ENCODE data around the gene SLC16A3. TPM values are rescaled to one million over a fixed set of nuclear protein-coding genes. Genes with fewer than 3 reads are reported as not detected.

Gene SLC16A3
- total RNA-seq, 1 donor from 2014 or later: 68.8 TPM

DNA sequence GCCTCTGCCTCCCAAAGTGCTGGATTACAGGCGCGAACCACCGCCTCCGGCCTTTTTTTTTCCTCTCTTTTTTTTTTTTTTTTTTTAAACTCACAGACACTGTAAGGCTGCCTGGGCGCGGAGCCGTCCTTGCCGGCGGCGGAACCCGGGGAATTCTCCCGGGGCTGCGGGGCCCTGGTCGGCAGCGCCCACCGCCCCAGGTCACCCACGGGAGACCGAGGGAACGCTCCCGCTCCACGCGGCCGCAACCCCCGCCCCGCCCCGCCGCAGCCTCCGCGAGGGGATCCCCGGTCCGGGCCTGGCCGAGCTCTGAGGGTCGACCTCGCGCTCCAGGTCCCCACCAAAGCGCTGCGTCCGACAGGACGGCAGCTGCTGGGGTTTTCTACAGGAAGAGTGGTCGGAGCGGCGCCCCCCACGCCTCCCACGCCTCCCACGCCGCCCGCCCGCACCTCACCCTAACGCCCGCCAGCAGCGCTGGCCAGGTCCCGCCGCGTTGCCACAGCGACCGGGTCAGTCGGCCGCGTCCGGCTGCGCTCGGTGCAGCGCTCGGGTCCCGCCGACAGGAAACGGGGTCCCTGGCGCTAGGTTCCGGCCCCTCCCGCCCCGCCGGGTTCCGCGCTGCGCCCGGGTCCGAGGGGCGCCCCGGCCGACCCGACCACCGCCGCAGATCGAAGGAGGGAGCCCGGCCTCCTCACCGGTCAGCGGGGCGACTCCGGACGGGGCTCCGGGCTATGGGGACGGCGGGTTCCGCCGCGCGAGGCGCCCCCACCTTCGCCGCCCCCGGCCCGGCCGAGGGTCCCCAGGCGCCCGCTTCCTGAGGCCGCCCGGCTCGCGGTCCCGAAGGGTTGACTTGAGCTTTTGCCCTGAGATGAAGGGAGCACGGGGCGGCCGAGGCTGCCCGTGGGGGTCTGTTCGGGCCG is 16.3 kb upstream of the SLC16A3 start, which contains the start of gene CCDC57:
TSS of gene CCDC57 (minus strand) at position 512 of the 920 bp plus-strand sequence. CDS start 10,898 bp downstream, outside the sequence.
- TF ChIP-seq, protein P1, sequence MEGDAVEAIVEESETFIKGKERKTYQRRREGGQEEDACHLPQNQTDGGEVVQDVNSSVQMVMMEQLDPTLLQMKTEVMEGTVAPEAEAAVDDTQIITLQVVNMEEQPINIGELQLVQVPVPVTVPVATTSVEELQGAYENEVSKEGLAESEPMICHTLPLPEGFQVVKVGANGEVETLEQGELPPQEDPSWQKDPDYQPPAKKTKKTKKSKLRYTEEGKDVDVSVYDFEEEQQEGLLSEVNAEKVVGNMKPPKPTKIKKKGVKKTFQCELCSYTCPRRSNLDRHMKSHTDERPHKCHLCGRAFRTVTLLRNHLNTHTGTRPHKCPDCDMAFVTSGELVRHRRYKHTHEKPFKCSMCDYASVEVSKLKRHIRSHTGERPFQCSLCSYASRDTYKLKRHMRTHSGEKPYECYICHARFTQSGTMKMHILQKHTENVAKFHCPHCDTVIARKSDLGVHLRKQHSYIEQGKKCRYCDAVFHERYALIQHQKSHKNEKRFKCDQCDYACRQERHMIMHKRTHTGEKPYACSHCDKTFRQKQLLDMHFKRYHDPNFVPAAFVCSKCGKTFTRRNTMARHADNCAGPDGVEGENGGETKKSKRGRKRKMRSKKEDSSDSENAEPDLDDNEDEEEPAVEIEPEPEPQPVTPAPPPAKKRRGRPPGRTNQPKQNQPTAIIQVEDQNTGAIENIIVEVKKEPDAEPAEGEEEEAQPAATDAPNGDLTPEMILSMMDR (IDR thresholded peaks at IDR 0.05; ENCODE audit: unreplicated experiment): no peak

DNA sequence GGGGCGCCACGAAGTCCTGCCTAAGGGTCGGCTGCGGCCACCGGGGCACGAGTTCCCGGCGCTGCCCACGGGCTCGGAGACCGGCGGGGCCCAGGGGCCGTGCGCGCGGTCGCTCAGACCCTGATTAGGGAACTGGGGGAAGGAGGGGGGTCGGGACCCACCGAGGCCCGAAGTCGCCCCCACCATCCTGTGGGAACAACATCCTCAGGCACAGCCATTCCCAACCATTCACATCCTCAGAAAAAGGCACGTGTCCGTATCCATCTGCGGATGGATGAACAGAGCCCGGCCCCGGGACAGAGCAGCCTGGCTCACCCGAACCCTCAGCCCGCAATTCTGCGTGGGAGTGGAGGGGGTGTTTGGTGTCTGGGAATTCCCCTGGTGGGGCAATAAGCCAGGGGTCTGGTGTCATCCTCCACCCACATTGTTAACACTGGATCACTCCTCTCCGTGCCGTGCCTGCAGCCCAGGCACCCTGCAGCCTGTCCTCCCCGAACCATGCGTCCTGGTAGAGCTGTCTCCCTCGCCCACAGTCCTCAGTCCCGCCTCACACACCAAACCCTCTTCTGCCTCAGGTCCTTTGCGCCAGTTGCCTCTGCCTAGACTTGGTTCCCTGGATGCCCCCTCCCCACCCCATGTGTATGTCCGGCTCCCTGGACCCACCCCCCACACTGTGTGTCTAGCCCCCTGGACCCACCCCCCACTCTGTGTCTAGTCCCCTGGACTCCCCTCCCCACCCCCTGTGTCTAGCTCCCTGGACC is 15.4 kb upstream of the SLC16A3 start:
- no peaks in the 10 kb centered on the region for H3K9me3 Mint-ChIP-seq
- DNase-seq (ENCODE audit: low spot score in 2 of 2, unreplicated experiment in 2 of 2): no peak
- TF ChIP-seq, protein P1 (IDR thresholded peaks at IDR 0.05; ENCODE audit: unreplicated experiment): no peak
- H3K4me1 Mint-ChIP-seq: peaks cover 11% of the 10 kb centered on the region
- H3K4me3 Mint-ChIP-seq: peak overlapping the region; percentile 68
- H3K27me3 Mint-ChIP-seq (ENCODE audit: low read depth): no peaks in the 10 kb centered on the region
- H3K36me3 Mint-ChIP-seq: no peaks in the 10 kb centered on the region
- H3K27ac Mint-ChIP-seq: peak overlapping the region; percentile 21

More for the DNA sequence above, 16.3 kb upstream of the SLC16A3 start, which contains the start of gene CCDC57:
- H3K4me1 Mint-ChIP-seq: peaks cover 11% of the 10 kb centered on the region
- no peaks in the 10 kb centered on the region for H3K27me3 Mint-ChIP-seq (ENCODE audit: low read depth)
- peaks cover 2% of the 10 kb centered on the region for H3K36me3 Mint-ChIP-seq
- peak within 1 kb of the TSS; percentile 68 for H3K4me3 Mint-ChIP-seq
- peak within 1 kb of the TSS; percentile 25 for H3K27ac Mint-ChIP-seq
- peak in 1 of 2 experiments; percentile 79 for DNase-seq (ENCODE audit: low spot score in 2 of 2, unreplicated experiment in 2 of 2)
- H3K9me3 Mint-ChIP-seq: no peaks in the 10 kb centered on the region

DNA sequence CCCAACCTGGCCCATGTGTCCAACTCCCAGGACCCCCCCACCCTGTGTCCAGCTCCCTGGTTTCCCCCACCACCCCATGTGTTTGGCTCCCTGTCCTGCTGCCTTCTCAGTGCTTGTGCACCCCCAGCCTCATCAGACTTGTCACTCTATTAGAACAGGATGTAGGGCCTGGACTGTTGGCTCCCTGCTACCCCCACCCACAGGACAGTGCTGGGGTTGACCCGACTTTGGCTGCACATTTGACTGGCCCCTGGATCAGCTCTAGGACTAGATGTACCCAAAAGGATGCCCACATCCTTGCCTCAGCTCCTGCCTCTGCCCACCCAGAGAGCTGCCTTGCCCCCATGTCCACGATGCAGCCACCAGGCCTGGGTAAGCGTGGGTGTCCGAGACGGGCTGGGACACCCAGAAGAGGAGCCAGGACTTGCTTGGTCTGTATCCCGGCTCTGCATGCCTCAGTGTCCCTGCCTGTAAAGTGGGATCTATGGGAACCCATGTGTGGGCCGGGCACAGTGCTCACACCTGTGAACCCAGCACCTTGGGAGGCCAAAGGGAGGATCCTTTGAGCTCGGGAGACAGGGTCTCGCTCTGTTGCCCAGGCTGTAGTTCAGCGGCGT is 14.7 kb upstream of the SLC16A3 start:
- no peaks in the 10 kb centered on the region for H3K36me3 Mint-ChIP-seq
- TF ChIP-seq, protein P1 (IDR thresholded peaks at IDR 0.05; ENCODE audit: unreplicated experiment): no peak
- H3K4me1 Mint-ChIP-seq: peaks cover 11% of the 10 kb centered on the region
- no peaks in the 10 kb centered on the region for H3K27me3 Mint-ChIP-seq (ENCODE audit: low read depth)
- DNase-seq (ENCODE audit: low spot score in 2 of 2, unreplicated experiment in 2 of 2): no peak
- no peak overlapping the region for H3K27ac Mint-ChIP-seq
- H3K9me3 Mint-ChIP-seq: no peaks in the 10 kb centered on the region
- H3K4me3 Mint-ChIP-seq: peak overlapping the region; percentile 60

DNA sequence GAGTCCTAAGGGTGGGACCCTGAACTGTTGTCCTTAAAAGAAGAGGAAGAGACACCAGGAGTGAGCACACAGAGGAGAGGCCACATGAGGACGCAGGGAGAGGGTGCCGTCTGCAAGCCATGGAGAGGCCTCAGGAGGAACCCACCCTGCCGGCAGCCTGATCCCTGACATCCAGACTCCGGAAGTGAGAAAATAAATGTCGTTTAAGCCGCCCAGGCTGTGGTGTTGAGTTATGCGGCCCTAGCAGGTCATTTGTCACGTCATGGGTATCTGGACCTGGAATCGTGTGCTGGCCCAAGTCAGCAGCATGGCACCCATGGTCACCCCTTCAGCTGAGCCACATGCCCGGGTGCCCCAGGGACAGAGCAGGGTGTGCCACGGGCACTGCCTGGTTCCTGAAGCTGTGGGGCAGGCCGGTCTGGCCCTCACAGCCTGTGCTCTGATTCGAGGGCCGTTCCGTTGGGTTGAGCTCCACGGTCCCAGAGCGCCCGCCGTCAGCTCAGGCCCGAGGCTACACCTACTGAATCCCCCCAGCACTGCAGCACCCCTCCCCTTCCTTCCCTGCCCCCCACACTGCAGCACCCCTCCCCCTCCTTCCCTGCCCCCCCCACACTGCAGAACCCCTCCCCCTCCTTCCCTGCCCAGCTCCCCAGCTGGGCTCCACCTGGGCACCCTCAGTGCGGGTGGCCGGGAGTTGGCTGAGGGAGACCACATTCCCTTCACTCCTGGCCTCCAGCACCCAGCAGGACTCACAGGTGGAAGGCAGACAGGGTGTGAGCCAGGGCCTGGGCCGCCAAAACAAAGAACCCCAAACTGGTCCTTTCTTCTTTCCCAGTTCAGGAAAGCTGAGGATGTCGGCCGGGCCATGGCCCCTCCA is 13.5 kb upstream of the SLC16A3 start:
- TF ChIP-seq, protein P1 (IDR thresholded peaks at IDR 0.05; ENCODE audit: unreplicated experiment): no peak
- H3K4me3 Mint-ChIP-seq: peak overlapping the region; percentile 60
- no peaks in the 10 kb centered on the region for H3K9me3 Mint-ChIP-seq
- H3K4me1 Mint-ChIP-seq: peaks cover 11% of the 10 kb centered on the region
- DNase-seq (ENCODE audit: low spot score in 2 of 2, unreplicated experiment in 2 of 2): no peak
- no peaks in the 10 kb centered on the region for H3K36me3 Mint-ChIP-seq
- peak overlapping the region; percentile 12 for H3K27ac Mint-ChIP-seq
- no peaks in the 10 kb centered on the region for H3K27me3 Mint-ChIP-seq (ENCODE audit: low read depth)

DNA sequence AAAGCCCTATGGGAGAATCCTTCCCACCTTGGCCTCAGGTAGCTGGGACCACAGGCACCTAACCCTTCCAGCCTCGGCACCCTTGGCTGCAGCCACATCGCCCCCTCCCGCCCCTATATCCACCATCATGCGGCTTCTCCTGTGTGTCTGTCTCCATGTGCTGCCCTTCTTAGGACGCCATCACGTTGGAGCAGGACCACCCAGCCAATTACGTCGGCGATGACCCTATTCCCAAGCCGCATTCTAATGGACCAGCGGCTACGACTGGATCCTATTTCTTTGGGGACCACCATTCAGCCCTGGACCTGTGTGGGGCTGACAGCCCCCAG is 12.9 kb upstream of the SLC16A3 start:
- Mint-ChIP-seq H3K4me3 (no peak overlapping the region), H3K27ac (peak overlapping the region; percentile 12), H3K27me3 (ENCODE audit: low read depth) (no peaks in the 10 kb centered on the region), H3K36me3 (no peaks in the 10 kb centered on the region), H3K9me3 (no peaks in the 10 kb centered on the region), H3K4me1 (peaks cover 11% of the 10 kb centered on the region)
- DNase-seq (ENCODE audit: low spot score in 2 of 2, unreplicated experiment in 2 of 2): no peak
- TF ChIP-seq, protein P1 (IDR thresholded peaks at IDR 0.05; ENCODE audit: unreplicated experiment): no peak
